ENCODE results near the gene MELTF.

- TF ChIP-seq CTCF (IDR thresholded peaks at IDR 0.05) (no peak), POLR2A (IDR thresholded peaks at IDR 0.05) (no peak)
Measured at GRCh38 chr3:197027896-197028727, 1.5 kb downstream of the MELTF start.

Data from adrenal gland (tissue), 5 donors.